ENCODE measurements around the gene ADAMTS17. TPM values are rescaled to one million over a fixed set of nuclear protein-coding genes. Genes with fewer than 3 reads are reported as not detected.

The ADAMTS17 gene
- total RNA-seq, 1 experiment from 2014 or later, result 4.2 TPM

DNA sequence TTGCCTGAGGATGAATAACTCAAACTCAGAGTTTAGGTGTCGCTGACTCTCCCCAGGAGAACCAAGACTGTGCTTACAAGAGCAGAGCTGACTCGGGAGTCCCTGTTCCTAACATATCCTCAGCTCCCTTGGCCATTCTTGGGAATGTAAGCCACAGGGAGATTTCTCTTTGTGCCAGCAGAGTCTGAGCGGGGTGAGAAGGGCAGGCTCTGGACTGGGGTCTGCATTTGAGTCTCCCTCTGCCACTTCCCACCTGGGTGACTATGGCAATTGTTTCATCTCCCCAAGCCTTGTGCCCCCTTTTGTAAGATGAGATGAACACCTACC is 126.0 kb downstream of the ADAMTS17 start:
- TF ChIP-seq ZNF274 (IDR thresholded peaks at IDR 0.05; ENCODE audit: low read depth, low read length) (no peak), SP1 (IDR thresholded peaks at IDR 0.05; ENCODE audit: low read depth) (no peak)
- no peaks in the 10 kb centered on the region for H3K79me2 ChIP-seq (ENCODE audit: insufficient read depth, low read length)
- no peak overlapping the region for H3K9ac ChIP-seq (ENCODE audit: low read length)
- ATAC-seq, result no peak
- H3K4me3 ChIP-seq (replicated peaks in 1 of 2; ENCODE audit: low read depth in 1 of 2, low read length in 2 of 2), result no peak overlapping the region
- no peaks in the 10 kb centered on the region for H3K4me1 ChIP-seq (ENCODE audit: control insufficient read depth in 1 of 2, insufficient read depth in 2 of 2, low read length in 2 of 2)
- DNase-seq (ENCODE audit: low read depth, low spot score), result no peak
- H2AFZ ChIP-seq (ENCODE audit: low read depth, low read length, poor library complexity, severe bottlenecking), result no peak overlapping the region
- H3K36me3 ChIP-seq (ENCODE audit: control insufficient read depth in 1 of 2, insufficient read depth in 2 of 2, low read length in 2 of 2), result no peaks in the 10 kb centered on the region
- intact Hi-C loops (cut with micrococcal nuclease), result no loop called here
- ChIA-PET POLR2A (no interaction called here), RAD21 (ENCODE audit: low non-redundant PET in 1 of 2, low total read pairs in 2 of 2, uncharacterized antibody in 2 of 2, unreplicated experiment in 2 of 2) (no interaction called here), CTCF (no interaction called here)
- no peaks in the 10 kb centered on the region for H3K27me3 ChIP-seq (ENCODE audit: insufficient read depth, low read length)
- BruUV-seq (replicated peaks), result no TSS peak
- H3K9me3 ChIP-seq (ENCODE audit: control insufficient read depth in 1 of 2, insufficient read depth in 1 of 2, low read depth in 1 of 2, low read length in 2 of 2), result no peaks in the 10 kb centered on the region
- H3K4me2 ChIP-seq (ENCODE audit: low read length), result no peak overlapping the region
- H3K27ac ChIP-seq (ENCODE audit: low read depth, low read length), result no peak overlapping the region
- no peaks in the 10 kb centered on the region for H4K20me1 ChIP-seq (ENCODE audit: insufficient read depth)
- no peaks in the 10 kb centered on the region for H3K9me2 ChIP-seq (ENCODE audit: insufficient read depth)

DNA sequence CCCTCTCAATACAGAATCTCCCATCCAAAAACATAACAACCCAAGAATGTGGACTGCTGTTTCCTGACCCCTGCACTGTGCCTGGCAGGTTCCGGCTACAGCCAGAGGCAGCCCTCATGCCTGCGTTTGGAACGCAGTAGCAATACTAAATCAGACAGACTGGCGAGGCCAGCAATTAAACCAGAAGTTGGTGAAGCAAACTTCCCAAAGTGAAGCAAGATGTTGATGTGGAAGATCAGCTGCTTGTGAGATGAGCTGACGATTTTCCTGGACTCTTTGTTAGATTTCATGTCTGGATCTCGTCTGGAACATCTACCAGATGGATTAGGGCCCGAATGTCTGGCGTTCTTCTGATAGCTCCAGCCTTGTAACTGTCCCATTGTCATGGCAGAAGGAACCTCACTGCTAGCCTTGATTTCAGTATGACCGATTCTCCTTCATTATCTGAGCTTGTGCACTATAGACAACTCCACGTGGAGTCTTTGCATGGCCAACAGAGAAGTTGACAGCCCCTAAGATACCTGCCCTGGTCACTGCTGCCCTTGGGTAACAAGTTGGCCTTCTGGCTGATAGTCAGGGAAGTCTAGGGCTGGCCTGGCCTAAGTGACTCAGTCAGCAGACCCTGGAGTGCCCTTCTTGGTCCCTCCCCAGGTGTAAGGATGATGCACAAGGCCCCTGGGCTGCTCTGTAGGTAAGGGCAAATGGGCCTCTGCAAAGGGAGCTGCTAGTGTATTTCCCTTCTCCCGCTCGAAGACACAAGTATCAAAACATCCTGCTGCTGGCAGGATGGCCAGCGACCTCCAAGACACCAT is 126.5 kb downstream of the ADAMTS17 start:
- ChIA-PET POLR2A (no interaction called here), CTCF (no interaction called here), RAD21 (ENCODE audit: low non-redundant PET in 1 of 2, low total read pairs in 2 of 2, uncharacterized antibody in 2 of 2, unreplicated experiment in 2 of 2) (no interaction called here)
- Histone ChIP-seq H4K20me1 (ENCODE audit: insufficient read depth) (no peaks in the 10 kb centered on the region), H3K4me2 (ENCODE audit: low read length) (no peak overlapping the region), H3K27me3 (ENCODE audit: insufficient read depth, low read length) (no peaks in the 10 kb centered on the region), H3K9me2 (ENCODE audit: insufficient read depth) (no peaks in the 10 kb centered on the region), H3K4me1 (ENCODE audit: control insufficient read depth in 1 of 2, insufficient read depth in 2 of 2, low read length in 2 of 2) (no peaks in the 10 kb centered on the region), H3K79me2 (ENCODE audit: insufficient read depth, low read length) (no peaks in the 10 kb centered on the region), H2AFZ (ENCODE audit: low read depth, low read length, poor library complexity, severe bottlenecking) (no peak overlapping the region), H3K27ac (ENCODE audit: low read depth, low read length) (no peak overlapping the region), H3K4me3 (replicated peaks in 1 of 2; ENCODE audit: low read depth in 1 of 2, low read length in 2 of 2) (no peak overlapping the region), H3K36me3 (ENCODE audit: control insufficient read depth in 1 of 2, insufficient read depth in 2 of 2, low read length in 2 of 2) (no peaks in the 10 kb centered on the region), H3K9ac (ENCODE audit: low read length) (no peak overlapping the region), H3K9me3 (ENCODE audit: control insufficient read depth in 1 of 2, insufficient read depth in 1 of 2, low read depth in 1 of 2, low read length in 2 of 2) (no peaks in the 10 kb centered on the region)
- BruUV-seq (replicated peaks), result no TSS peak
- DNase-seq (ENCODE audit: low read depth, low spot score) (no peak), ATAC-seq (no peak)
- TF ChIP-seq SIN3A (IDR thresholded peaks at IDR 0.05; ENCODE audit: low read depth), result no peak
- TF ChIP-seq SRF (IDR thresholded peaks at IDR 0.05; ENCODE audit: low read depth), result no peak
- no peak for TF ChIP-seq POLR2AphosphoS5 (IDR thresholded peaks at IDR 0.05; ENCODE audit: low read depth, low read length)
- TF ChIP-seq, protein P1, sequence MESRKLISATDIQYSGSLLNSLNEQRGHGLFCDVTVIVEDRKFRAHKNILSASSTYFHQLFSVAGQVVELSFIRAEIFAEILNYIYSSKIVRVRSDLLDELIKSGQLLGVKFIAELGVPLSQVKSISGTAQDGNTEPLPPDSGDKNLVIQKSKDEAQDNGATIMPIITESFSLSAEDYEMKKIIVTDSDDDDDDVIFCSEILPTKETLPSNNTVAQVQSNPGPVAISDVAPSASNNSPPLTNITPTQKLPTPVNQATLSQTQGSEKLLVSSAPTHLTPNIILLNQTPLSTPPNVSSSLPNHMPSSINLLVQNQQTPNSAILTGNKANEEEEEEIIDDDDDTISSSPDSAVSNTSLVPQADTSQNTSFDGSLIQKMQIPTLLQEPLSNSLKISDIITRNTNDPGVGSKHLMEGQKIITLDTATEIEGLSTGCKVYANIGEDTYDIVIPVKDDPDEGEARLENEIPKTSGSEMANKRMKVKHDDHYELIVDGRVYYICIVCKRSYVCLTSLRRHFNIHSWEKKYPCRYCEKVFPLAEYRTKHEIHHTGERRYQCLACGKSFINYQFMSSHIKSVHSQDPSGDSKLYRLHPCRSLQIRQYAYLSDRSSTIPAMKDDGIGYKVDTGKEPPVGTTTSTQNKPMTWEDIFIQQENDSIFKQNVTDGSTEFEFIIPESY (IDR thresholded peaks at IDR 0.05; ENCODE audit: extremely low read depth, insufficient replicate concordance, low read length), result no peak
- no peak for TF ChIP-seq YY1 (IDR thresholded peaks at IDR 0.05; ENCODE audit: extremely low read depth, insufficient replicate concordance, low read depth, low read length)
- TF ChIP-seq CBX3 (IDR thresholded peaks at IDR 0.05; ENCODE audit: low read depth), result no peak
- TF ChIP-seq EZH2phosphoT487 (IDR thresholded peaks at IDR 0.05; ENCODE audit: borderline replicate concordance), result no peak
- no peak for TF ChIP-seq JUND (IDR thresholded peaks at IDR 0.05)
- TF ChIP-seq, protein P2, sequence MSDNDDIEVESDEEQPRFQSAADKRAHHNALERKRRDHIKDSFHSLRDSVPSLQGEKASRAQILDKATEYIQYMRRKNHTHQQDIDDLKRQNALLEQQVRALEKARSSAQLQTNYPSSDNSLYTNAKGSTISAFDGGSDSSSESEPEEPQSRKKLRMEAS (IDR thresholded peaks at IDR 0.05), result no peak
- TF ChIP-seq ELF1 (IDR thresholded peaks at IDR 0.05; ENCODE audit: borderline replicate concordance, low read depth), result no peak
- no peak for TF ChIP-seq TCF7L2 (IDR thresholded peaks at IDR 0.05; ENCODE audit: borderline replicate concordance, extremely low read depth, insufficient read depth, insufficient read length)
- no peak for TF ChIP-seq FOSL1 (IDR thresholded peaks at IDR 0.05; ENCODE audit: low read depth)
- TF ChIP-seq, protein P3, sequence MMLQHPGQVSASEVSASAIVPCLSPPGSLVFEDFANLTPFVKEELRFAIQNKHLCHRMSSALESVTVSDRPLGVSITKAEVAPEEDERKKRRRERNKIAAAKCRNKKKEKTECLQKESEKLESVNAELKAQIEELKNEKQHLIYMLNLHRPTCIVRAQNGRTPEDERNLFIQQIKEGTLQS (IDR thresholded peaks at IDR 0.05), result no peak
- intact Hi-C loops (cut with micrococcal nuclease), result no loop called here

Data from HCT116 (cell line).